Measurements from ENCODE around the gene AVEN.
"Not testable (repeated sequence)": the region's sequence is repeated elsewhere in the genome, so short reads cannot be mapped to it uniquely, and the experiment has no call there.

AVEN gene

DNA sequence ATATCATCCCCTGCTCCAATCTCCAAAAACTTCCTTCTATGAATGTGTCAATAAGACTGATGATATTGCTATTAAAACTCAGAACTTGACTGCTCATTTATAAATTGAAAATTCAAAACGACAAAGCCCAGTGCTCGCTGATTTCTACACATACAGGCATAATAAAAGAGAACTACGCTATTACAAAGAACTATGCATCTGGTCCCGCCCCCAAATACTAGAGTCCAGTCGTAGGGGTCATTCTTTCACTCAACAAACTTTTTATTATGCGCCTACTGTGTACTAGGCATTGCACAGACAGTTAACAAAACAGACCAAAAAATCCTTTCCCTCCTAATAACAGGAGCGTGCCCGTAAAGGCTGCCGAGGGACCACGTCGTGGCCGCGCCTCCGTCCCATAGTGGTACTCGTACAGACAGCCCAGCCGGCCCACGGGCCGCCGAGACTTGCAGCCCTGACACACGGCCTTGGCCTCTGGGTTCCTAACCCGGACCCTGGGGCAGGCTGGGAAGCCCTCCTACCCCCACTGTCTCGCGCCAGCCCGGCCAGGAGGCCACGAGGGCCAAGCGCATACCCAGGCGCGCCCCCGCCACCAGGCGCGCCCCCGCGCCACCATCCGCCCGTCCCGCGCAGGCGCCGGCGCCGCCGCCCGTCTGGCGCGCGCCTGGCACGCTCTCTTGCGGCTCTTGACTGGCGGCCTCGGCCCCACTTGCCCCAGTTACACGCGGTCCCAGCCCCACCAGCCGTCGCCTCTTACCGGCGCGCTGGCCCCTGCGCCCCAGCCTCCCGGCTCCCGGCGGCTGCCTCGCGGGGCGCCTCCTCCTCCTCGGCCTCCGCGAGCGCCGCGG, 757 bp downstream of the AVEN start:
- peak; percentile 91 for DNase-seq

DNA sequence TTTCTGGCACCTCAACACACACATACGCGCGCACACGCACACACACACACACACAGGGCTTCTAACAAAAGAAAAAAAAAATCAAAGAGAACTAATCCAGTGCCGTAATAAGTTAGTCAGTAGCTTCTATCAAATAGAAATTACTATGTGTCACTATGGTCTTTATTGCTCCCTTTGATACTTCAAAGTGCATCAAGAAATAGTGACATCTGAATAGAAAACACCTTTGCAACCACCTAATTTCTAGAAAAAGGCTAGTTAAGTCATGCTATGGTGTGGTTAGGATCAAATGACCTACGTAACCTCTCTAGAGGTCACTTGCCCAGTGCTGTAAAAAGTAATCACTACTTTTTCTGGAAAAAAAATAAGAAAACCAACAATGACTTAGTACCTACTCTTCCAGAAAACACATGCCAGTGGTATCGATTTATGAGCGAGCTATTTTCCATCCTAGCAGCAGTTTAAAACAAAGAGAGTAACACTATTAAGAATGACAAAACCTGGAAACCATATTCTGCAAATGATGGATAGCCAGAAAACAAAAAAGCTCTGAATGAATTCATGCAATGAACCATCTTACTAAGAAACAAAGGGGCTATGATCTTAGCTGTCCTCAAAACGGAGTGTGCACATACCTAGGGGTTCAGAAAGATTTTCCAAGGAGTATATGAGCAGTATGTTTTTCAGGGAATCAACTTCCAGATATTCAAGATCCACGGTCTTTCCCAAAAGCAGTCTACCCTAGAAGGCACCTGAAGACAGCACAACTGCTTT, 6.8 kb downstream of the AVEN start:
- no peak for DNase-seq

DNA sequence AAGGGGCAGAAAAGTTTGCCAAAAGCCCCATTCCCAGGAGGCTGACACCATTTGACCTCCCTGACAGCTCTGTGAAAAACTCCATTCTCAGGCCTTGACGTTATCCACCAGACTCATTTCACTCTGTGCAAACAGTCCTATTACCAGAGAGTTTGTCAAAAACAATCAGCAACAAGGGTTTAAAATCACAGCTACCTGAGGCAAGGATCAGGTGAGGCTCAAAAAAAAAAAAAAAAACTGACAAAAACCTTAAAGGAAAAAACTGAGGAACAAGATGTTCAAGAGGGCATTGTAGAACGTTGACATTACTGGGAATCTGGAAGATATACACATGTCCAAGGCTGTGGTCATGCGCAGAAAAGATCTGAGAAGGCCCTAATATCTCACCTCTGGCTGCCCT, 11.4 kb downstream of the AVEN start:
- no peak for DNase-seq

DNA sequence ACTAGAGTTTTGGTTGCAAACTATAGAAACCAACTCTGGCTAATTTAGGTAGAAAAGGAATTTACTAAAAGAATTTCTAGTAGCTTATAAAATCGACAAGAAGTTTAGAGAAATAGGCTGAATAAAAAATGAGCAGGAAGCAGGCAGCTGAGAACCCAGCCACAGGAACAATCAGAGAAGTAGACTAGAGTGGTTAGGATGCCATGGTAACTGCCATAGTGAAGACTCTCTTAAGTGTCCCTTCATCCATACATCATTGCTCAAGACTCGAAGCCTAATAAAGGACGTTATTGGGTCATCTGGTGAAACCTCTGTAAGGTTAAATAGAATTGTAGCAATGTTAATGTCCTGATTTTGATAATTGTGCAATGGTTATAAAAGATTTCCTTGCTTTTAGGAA, 13.8 kb downstream of the AVEN start:
- DNase-seq: no peak

DNA sequence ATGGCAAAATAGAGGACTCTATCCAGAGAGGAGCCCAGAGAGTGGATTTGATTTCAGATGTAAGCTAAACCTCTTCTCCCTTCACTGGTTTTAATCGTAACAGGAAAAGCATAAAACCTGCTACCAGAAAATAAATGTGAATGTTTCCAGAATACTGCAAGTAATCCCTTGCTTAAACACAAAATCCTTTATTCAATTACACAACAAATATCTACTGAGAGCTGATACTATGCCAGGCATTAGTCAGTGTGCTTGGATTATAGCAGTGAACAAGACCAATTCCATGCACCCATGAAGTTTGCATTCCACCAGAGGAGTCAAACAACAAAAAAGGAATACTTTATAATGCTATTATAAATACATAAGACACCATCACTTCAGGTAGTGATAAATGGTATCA, 15.1 kb downstream of the AVEN start:
- DNase-seq: no peak

DNA sequence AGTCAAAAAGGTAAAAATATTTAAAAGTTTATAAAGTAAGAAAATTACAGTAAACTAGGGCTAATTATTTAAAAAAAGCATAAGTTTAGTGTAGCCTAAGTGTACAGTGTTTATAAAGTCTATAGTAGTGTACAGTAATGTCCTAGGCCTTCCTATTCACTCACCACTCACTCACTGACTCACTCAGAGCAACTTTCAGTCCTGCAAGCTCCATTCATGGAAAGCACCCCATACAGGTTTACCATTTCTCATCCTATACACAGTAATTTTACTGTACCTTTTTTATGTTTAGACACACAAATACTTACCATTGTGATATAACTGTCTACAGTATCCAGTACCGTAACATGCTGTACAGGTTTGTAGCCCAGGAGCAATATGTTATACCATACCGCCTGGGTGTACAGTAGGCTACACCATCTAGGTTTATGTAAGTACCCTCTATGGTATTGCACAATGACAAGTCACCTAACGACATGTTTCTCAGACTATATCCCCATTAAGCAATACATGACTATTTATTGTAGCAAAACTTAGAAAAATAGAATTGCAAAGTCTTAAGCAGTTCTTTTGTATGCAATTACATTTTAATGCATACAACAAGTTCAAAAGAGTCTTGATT, 19.5 kb downstream of the AVEN start:
- no peak for DNase-seq

DNA sequence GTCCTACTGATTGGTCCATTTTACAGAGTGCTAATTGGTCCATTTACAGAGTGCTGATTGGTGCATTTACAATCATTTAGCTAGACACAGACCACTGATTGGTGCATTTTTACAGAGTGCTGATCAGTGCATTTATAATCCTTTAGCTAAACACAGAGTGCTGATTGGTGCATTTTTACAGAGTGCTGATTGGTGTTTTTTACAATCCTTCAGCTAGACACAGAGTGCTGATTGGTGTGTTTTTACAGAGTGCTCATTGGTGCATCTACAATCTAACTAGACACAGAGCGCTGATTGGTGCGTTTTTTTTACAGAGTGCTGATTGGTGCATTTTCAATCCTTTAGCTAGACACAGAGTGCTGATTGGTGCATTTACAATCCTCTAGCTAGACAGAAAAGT, 20.3 kb downstream of the AVEN start:
- DNase-seq: not testable (repeated sequence)

DNA sequence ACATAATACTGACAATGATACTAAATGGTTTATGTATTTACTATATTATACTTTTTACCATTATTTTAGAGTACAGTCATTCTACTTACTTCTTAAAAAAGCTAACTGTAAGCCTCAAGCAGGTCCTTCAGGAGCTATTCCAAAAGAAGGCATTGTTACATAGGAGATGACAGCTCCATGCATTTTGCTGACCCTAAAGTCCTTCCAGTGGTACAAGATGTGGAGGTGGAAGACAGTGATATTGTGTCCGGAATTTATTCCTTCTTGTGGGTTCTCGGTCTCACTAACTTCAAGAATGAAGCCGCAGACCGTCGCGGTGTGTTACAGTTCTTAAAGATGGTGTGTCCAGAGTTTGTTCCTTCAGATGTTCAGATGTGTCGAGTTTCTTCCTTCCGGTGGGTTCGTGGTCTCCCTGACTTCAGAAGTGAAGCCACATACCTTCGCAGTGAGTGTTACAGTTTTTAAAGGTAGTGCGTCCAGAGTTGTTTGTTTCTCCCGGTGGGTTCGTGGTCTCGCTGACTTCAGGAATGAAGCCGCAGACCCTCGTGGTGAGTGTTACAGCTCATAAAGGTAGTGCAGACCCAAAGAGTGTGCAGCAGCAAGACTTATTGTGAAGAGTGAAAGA, 20.9 kb downstream of the AVEN start:
- no peak for DNase-seq

DNA sequence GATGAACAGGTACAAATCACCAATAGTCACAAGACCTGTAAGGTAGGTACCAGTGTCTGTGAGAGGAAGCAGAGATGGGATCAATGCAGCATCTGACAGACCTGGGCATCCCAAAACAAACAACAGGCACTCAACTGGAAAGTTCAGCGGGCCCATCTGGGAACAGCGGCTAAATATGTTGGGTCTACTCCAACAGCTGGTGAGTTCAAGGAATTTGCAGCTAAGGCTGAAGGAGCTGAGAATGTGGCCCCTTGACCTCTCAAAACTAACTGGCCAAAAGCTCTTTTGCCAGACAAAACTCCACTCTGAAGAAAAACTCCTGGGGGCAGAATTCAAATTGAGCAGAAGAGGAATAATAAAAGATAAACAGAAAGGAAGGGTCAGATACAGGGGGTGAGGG, 24.4 kb downstream of the AVEN start:
- DNase-seq: no peak

DNA sequence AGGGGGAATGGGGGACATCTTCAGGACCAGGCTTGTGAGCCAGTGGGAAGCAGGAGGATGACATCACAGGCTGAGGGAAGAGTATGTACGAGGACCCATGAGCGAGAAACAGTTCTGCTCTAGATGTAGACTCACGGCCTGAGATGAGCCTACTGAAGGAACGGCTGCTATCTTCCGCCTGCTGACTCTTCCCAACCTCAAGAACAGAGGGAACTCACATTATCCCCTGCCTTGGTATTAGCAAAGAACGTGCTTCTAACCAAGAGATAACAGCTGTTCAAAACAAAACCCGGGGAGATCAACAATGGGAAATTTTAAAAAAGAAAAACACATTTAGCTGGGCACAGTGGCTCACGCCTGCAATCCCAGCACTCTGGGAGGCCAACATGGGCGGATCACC, 25.3 kb downstream of the AVEN start:
- no peak for DNase-seq

DNA sequence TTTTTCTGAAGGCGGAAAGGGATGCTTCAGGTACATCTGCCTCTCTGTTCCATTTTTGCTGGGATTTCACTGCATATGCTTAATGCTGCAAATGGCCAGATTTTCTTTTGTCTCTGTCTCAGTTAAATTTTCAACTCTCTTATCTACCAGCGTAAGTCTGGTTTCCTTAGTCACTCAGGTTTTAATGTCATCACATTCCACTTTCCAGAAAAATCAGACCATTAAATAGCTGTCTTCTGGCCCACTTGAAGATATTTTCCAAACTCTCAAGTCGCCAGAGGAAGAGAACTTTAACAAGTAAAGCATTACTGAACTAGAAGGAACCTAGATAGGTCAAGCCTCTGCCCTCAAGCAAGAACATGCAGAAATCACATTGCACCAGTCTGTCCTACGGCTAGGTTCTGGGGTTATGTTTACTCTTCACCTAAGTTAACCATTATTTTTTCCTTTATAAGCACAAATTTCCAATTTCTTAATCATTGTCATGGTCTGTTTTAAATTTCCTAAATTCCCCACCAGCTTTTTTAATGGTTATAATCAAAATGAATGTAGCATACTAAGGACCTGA, 26.5 kb downstream of the AVEN start:
- DNase-seq: no peak

DNA sequence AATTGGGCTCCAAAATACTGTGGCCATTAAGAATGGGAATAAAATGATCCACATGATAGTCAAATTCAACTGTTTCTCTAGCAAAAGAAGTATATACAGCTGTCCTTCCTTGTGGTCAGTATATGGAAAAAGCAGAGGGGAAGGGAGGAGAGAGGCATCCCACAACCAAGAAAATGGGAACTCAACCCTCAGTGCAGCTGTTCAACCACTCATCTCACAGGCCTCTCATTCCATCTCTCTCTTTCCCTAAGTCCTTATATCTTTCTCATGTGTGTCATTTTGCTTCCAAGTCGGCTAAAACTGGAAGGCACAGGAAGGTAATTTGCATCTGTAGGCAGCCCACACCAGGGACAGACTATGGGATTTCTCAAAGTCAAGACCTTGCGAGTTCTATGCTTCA, 27.5 kb downstream of the AVEN start:
- DNase-seq: no peak

DNA sequence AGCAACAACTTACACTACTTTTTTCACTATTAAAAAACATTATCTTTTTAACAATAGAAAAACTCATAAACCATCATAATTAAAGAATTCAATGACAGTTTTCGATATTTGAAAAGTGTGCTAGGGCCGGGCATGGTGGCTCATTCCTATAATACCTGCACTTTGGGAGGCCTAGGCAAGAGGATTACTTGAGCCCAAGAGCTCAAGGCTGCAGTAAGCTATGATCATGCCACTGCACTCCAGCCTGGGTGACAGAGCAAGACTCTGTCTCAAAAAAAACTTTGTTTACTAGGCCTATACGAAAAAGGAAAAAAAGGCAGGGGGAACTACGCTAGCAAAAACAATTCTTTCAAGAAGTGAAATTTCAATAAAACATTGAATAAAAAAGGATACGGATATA, 28.1 kb downstream of the AVEN start:
- DNase-seq: no peak

DNA sequence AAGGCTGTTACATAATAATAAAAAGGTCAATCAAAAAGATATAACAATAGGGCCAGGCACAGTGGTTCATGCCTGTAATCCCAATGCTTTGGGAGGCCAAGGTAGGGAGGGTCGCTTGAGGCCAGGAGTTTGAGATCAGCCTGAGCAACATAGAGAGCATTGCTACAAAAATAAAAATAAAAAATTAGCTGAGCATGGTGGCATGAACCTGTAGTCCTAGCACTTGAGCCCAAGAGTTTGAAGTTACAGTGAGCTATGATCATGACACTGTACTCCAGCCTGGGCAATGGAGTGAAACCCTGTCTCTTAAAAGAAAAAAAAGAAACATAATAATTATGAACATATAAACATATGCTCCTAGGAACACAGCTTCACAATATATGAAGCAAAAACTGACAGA, 29.3 kb downstream of the AVEN start:
- no peak for DNase-seq

DNA sequence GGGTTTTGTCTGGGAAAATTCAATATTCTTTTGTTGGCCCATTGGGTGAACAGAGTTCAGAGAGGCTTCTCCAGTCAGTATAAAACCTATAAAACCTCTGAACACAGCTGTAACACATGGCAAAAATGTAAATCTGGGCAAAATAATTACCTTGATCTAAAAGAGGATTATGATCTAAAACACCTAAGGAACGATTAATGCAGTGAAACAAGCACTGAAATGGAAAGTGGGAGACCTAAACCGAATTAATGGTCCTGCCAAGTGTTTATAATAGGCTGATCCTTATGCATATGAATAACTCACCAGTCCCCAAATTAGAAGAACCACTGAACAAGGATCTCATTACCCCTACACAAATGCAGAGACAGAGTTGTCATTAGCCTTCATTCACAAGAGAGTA, 32.6 kb downstream of the AVEN start:
- DNase-seq: no peak

DNA sequence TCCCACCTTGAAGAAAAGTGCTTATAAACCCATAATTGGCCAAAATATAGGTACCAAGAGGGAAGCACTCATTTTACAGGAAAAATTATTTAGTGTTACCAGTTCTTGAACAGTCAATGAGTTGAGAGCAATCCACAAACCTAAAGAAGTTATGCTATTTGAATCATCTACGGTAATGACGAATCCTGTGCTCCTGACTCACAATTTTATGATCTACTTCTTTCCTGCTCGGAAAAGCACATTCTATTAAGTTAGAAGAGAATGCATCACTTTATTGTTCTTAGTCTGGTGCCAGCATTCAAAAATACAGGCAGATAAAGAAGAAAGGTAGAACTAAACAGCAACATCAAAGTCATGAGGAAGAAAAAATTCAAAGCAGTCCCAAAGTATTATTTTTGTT, 37.5 kb downstream of the AVEN start:
- no peak for DNase-seq

DNA sequence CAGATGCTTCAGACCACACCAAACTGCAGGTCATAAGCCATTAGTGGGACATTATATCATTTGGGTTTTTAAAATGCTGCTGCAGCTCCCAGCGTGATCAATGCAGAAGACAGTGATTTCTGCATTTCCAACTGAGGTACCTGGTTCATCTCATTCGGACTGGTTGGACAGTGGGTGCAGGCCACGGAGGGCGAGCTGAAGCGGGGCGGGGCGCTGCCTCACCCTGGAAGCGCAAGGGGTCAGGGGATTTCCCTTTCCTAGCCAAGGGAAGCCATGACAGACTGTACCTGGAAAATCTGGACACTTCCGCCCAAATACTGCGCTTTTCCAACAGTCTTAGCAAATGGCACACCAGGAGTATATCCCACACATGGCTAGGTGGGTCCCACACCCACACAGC, 43.3 kb downstream of the AVEN start:
- not testable (repeated sequence) for DNase-seq

DNA sequence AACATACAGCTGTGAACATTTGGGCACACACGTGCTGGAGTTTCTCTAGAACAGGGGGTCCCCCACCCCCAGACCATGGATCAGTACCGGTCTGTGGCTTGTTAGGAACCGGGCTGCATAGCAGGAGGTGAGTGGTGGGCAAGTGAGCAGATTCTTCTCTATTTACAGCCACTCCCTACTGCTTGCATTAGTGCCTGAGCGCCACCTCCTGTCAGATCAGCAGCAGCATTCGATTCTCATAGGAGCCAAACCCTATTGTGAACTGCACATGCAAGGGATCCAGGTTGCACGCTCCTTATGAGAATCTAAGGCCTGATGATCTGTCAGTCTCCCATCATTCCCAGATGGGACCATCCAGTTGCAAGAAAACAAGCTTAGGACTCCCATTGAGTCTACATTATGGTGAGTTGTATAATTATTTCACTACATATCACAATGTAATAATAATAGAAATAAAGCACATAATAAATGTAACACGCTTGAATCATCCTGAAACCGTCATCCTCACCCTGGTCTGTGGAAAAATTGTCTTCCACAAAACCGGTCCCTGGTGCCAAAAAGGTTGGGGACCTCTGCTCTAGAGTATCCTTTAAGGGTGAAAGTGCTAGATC, 44.9 kb downstream of the AVEN start:
- no peak for DNase-seq

DNA sequence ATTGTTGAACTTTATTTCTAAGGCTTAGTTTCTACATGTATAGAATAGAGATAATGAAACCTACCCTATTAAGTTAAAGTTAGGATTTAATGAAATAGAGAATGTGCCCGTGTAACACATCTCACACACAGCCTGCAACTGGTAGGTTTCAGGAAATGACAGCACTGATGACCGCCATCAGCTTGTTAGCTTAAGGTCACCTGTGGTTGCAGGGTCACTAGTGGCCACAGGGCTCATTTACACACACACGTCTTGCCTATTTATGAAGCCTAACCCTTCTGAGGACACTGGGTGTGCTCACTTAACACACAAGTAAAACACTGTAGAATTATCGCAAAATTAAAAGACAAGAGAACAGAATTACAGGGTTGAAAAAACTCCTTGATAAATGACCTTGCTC, 50.6 kb downstream of the AVEN start:
- no peak for DNase-seq

DNA sequence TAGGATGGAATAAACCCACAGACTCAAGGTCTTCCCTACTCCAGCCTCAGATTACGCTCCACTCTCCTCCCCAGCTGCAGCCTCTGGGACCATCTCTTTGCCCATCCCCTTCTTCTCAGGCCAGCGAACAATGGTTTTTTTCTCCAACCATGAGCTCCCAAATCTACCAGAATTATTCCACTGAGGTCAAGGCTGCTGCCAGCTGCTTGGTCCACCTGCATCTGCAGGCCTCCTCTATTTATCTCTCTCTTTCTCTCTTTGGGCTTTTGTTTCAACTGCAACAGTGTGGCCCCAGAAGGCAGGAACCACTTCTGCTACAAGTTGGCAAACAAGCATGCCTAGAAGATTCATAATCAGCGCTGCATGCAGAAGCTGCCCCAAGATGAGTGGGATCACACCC, 51.6 kb downstream of the AVEN start:
- DNase-seq: no peak

DNA sequence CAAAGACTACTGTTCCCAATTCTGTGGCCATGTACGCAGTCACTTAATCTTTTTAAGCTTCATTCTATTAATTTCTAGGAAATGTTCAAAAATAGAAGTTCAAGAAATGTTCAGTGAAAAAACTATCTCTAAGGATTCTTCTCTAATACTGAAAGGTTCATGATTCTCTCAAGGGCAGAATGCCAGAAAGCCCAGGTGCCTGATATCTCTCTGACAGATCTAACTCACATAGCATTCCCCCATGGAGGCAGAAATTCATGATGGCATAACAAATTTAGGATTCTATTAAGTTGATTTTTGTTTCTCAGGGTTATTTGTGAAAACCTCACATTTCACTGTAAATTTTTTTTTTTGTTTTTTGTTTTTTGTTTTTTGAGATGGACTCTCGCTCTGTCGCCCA, 53.3 kb downstream of the AVEN start:
- no peak for DNase-seq

DNA sequence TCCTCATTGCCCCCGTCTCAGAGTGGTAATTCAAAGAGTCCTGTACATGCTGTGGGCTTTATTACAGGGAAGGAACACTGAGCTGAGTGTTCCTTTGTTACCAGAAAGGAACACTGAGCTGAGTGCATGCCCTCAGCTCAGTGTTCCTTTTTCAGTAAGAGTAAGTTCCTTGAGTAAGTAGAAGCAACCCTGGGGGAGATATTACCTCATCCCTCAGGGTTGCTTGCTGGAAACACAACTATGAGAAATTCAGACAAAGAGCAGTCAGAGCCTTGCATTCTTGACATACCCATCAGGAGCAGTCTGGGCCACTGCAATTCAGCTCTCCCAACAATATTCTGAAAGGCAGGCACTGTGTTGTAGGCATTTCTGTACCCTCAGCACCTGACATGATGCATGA, 53.7 kb downstream of the AVEN start:
- DNase-seq: no peak

DNA sequence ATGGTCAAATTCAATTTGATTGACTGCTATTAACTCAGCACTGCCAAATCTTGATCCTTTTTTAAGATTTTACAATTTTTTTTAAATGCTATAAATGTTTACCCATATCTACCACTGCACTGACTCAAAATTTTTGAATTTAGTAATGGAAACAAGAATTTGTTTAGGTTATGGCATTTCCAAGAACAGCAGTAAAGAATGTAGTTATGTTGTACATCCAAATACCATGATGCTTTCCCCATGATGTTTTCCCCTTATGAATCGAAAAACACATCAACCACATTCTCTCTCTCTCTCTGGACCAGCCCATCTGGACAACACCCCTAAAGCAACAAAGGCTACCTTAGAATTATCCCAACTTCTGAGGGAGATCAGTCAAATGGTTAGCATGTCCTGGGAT, 56.5 kb downstream of the AVEN start:
- no peak for DNase-seq
